ENCODE results near the gene SMYD3. TPM values are rescaled to one million over a fixed set of nuclear protein-coding genes. Genes with fewer than 3 reads are reported as not detected.
A peak's percentile ranks its signal among the peaks of the same experiment; 100 is the strongest.

The SMYD3 gene
- total and polyA plus RNA-seq, 5 donors: 6.8 to 11.6 (median 9.9) TPM

- no peak for DNase-seq
- no peaks in the 10 kb centered on the region for H3K9me3 ChIP-seq (ENCODE audit: control insufficient read depth, low read length)
- WGBS: 96% methylated on average over 2 of the region's 2 CpGs
- H3K27ac ChIP-seq (ENCODE audit: low read length): no peak overlapping the region
- no peaks in the 10 kb centered on the region for H3K27me3 ChIP-seq (ENCODE audit: control insufficient read depth, insufficient read depth)
- no peaks in the 10 kb centered on the region for H3K4me1 ChIP-seq (ENCODE audit: control insufficient read depth, insufficient read depth, low read length)
- H3K4me3 ChIP-seq (ENCODE audit: low read length): no peak overlapping the region
- ATAC-seq: no peak
- intact Hi-C loops (cut with DNase I): no loop called here
Observed at GRCh38 chr1:246415028-246415427, 92.1 kb downstream of the SMYD3 start.

DNA sequence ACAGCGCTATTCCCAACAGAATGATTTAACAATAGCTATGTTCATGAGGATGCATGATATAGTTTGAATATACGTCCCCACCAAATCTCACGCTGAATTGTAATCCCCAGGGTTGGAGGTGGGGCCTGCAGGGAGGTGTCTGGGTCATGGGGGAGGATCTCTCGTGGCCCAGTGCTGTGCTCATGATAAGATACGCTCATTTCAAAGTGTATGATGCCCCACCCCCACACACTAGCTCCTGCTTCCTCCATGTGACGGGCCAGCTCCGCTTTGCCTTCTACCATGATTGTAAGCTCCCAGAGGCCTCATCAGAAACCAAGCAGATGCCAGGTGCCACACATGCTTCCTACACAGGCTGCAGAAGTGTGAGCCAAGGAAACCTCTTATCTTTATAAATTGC lies 93.6 kb downstream of the SMYD3 start:
- DNase-seq (no peak), ATAC-seq (no peak)
- intact Hi-C loops (cut with DNase I): no loop called here
- Histone ChIP-seq H3K27ac (ENCODE audit: low read length) (no peak overlapping the region), H3K27me3 (ENCODE audit: control insufficient read depth, insufficient read depth) (no peaks in the 10 kb centered on the region), H3K9me3 (ENCODE audit: control insufficient read depth, low read length) (no peaks in the 10 kb centered on the region), H3K4me1 (ENCODE audit: control insufficient read depth, insufficient read depth, low read length) (no peaks in the 10 kb centered on the region), H3K4me3 (ENCODE audit: low read length) (no peak overlapping the region)
- 85% methylated on average over 7 of the region's 7 CpGs for WGBS

DNA sequence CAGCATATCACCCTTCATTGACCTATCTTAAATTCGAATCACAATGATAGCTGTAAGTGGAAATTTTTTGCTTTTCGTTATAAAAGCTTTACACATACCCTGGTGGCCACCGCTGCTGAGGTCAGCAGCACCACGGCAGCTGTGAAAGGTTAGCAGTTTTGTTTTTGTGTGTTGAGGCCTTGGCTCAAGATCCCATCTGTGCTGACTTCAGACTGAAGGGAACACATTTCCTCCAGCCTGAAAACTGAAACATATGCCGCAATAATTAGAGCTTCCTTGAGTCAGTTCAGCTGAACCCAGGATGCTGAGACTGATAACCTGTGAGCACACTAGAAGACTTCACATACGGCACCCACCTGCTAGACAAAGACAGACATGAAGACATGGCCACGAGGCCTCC lies 103.0 kb downstream of the SMYD3 start:
- no peak for ATAC-seq
- Histone ChIP-seq H3K4me1 (ENCODE audit: control insufficient read depth, insufficient read depth, low read length) (no peaks in the 10 kb centered on the region), H3K9me3 (ENCODE audit: control insufficient read depth, low read length) (no peaks in the 10 kb centered on the region), H3K4me3 (ENCODE audit: low read length) (no peak overlapping the region), H3K27me3 (ENCODE audit: control insufficient read depth, insufficient read depth) (no peaks in the 10 kb centered on the region), H3K27ac (ENCODE audit: low read length) (no peak overlapping the region)
- intact Hi-C loops (cut with DNase I): no loop called here
- DNase-seq: no peak
- WGBS: 79% methylated on average over 7 of the region's 7 CpGs

GRCh38 chr1:246398126-246398813 lies 108.8 kb downstream of the SMYD3 start:
- ATAC-seq (no peak), DNase-seq (peak in 1 of 3 donors; percentile 51)
- H3K4me3 ChIP-seq (ENCODE audit: low read length): no peak overlapping the region
- H3K27me3 ChIP-seq (ENCODE audit: control insufficient read depth, insufficient read depth): no peaks in the 10 kb centered on the region
- H3K9me3 ChIP-seq (ENCODE audit: control insufficient read depth, low read length): no peaks in the 10 kb centered on the region
- no peaks in the 10 kb centered on the region for H3K4me1 ChIP-seq (ENCODE audit: control insufficient read depth, insufficient read depth, low read length)
- intact Hi-C loops (cut with DNase I): no loop called here
- no peak overlapping the region for H3K27ac ChIP-seq (ENCODE audit: low read length)
- WGBS: 66% methylated on average over 7 of the region's 7 CpGs

GRCh38 chr1:246397046-246397445 lies 110.0 kb downstream of the SMYD3 start:
- H3K4me1 ChIP-seq (ENCODE audit: control insufficient read depth, insufficient read depth, low read length): no peaks in the 10 kb centered on the region
- no peaks in the 10 kb centered on the region for H3K9me3 ChIP-seq (ENCODE audit: control insufficient read depth, low read length)
- H3K27me3 ChIP-seq (ENCODE audit: control insufficient read depth, insufficient read depth): no peaks in the 10 kb centered on the region
- intact Hi-C loops (cut with DNase I): no loop called here
- ATAC-seq (no peak), DNase-seq (no peak)
- 98% methylated on average over 5 of the region's 5 CpGs for WGBS
- H3K4me3 ChIP-seq (ENCODE audit: low read length): no peak overlapping the region
- H3K27ac ChIP-seq (ENCODE audit: low read length): no peak overlapping the region

DNA sequence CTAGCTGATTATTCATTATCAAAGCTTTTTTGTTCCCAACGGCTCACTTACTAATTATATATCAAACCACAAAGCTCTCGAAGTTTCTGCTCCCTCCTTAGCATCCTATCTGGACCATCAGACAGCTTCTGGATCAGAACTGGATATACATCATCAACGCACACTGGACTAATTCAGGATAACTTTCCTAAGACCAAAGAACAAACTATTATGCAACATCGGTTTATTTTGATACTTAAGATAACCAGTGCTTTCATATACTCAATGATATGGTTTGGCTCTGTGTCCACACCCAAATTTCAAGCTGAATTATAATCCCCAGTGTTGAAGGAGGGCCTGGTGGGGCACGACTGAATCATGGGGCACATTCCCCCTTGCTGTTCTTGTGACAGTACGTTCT lies 110.8 kb downstream of the SMYD3 start:
- intact Hi-C loops (cut with DNase I): no loop called here
- WGBS: 87% methylated on average over 6 of the region's 6 CpGs
- no peak for DNase-seq
- Histone ChIP-seq H3K27ac (ENCODE audit: low read length) (no peak overlapping the region), H3K4me3 (ENCODE audit: low read length) (no peak overlapping the region), H3K27me3 (ENCODE audit: control insufficient read depth, insufficient read depth) (no peaks in the 10 kb centered on the region), H3K9me3 (ENCODE audit: control insufficient read depth, low read length) (no peaks in the 10 kb centered on the region), H3K4me1 (ENCODE audit: control insufficient read depth, insufficient read depth, low read length) (no peaks in the 10 kb centered on the region)
- no peak for ATAC-seq

- no peaks in the 10 kb centered on the region for H3K9me3 ChIP-seq (ENCODE audit: control insufficient read depth, low read length)
- H3K4me3 ChIP-seq (ENCODE audit: low read length): no peak overlapping the region
- H3K4me1 ChIP-seq (ENCODE audit: control insufficient read depth, insufficient read depth, low read length): no peaks in the 10 kb centered on the region
- no peak for DNase-seq
- H3K27ac ChIP-seq (ENCODE audit: low read length): no peak overlapping the region
- H3K27me3 ChIP-seq (ENCODE audit: control insufficient read depth, insufficient read depth): no peaks in the 10 kb centered on the region
- no peak for ATAC-seq
- 72% methylated on average over 3 of the region's 3 CpGs for WGBS
- intact Hi-C loops (cut with DNase I): no loop called here
Observed at GRCh38 chr1:246394121-246394520, 113.0 kb downstream of the SMYD3 start.

GRCh38 chr1:246390855-246391254 lies 116.2 kb downstream of the SMYD3 start:
- Histone ChIP-seq H3K9me3 (ENCODE audit: control insufficient read depth, low read length) (no peaks in the 10 kb centered on the region), H3K27ac (ENCODE audit: low read length) (no peak overlapping the region), H3K27me3 (ENCODE audit: control insufficient read depth, insufficient read depth) (no peaks in the 10 kb centered on the region), H3K4me1 (ENCODE audit: control insufficient read depth, insufficient read depth, low read length) (no peaks in the 10 kb centered on the region), H3K4me3 (ENCODE audit: low read length) (no peak overlapping the region)
- 98% methylated on average over 5 of the region's 5 CpGs for WGBS
- ATAC-seq (no peak), DNase-seq (no peak)
- intact Hi-C loops (cut with DNase I): no loop called here

DNA sequence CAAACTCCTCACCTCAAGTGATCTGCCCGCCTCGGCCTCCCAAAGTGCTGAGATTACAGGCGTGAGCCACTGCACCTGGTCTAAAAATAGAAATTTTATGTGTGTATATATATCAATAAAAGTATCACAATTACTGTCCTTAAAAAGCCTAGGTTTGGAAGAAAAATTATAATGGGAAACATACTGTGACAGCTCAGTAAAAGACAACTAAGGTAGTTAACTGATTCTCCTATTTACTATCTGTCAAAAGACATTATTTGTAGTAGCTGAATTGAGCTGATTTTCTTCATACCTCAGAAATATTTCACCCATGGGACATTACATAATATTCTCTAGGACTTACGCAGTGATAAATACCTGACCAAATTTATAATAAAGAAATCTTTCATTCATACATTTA lies 122.5 kb downstream of the SMYD3 start:
- ATAC-seq: no peak
- Histone ChIP-seq H3K27ac (ENCODE audit: low read length) (no peak overlapping the region), H3K27me3 (ENCODE audit: control insufficient read depth, insufficient read depth) (no peaks in the 10 kb centered on the region), H3K4me1 (ENCODE audit: control insufficient read depth, insufficient read depth, low read length) (no peaks in the 10 kb centered on the region), H3K9me3 (ENCODE audit: control insufficient read depth, low read length) (no peaks in the 10 kb centered on the region), H3K4me3 (ENCODE audit: low read length) (no peak overlapping the region)
- DNase-seq: no peak
- intact Hi-C loops (cut with DNase I): no loop called here
- 78% methylated on average over 4 of the region's 4 CpGs for WGBS

DNA sequence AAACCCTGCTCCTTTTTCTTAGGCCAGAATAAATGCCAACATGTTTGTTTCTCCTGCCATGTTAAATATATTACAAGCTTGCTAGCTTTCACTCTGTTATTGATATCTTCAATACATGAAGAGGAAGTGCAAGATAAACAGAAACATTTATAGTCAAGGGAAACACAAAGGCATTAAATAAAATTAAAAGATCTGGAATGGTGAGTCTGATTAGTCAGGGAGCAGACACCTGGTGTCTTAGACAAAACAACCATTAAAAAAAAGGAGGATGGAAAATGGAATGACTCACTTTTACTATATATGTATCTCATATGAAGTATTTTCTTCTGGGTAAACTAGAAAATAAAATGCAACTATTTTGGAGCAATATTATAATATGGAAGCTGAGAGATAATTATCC lies 123.3 kb downstream of the SMYD3 start:
- ATAC-seq (no peak), DNase-seq (no peak)
- intact Hi-C loops (cut with DNase I): no loop called here
- Histone ChIP-seq H3K27me3 (ENCODE audit: control insufficient read depth, insufficient read depth) (no peaks in the 10 kb centered on the region), H3K9me3 (ENCODE audit: control insufficient read depth, low read length) (no peaks in the 10 kb centered on the region), H3K4me3 (ENCODE audit: low read length) (no peak overlapping the region), H3K4me1 (ENCODE audit: control insufficient read depth, insufficient read depth, low read length) (no peaks in the 10 kb centered on the region), H3K27ac (ENCODE audit: low read length) (no peak overlapping the region)

DNA sequence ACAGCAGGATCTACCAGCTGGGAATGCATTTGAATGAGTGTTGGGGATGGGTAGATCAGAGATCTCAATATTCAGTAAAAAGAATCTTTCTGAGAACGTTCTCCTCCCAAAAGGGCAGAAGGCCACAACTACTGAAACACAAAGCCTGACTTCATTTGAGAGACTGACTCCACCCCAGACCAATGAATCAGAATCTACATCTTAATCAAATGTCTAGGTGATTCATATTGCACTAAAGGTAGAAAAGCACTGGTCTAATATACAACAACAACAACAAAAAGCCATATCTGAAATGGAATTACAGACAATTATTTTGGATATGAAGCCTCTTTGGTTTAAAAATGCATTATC lies 123.9 kb downstream of the SMYD3 start:
- WGBS: 85% methylated on average over 1 of the region's 1 CpG
- no peak for ATAC-seq
- no peaks in the 10 kb centered on the region for H3K4me1 ChIP-seq (ENCODE audit: control insufficient read depth, insufficient read depth, low read length)
- intact Hi-C loops (cut with DNase I): no loop called here
- no peak for DNase-seq
- H3K4me3 ChIP-seq (ENCODE audit: low read length): no peak overlapping the region
- no peak overlapping the region for H3K27ac ChIP-seq (ENCODE audit: low read length)
- H3K9me3 ChIP-seq (ENCODE audit: control insufficient read depth, low read length): no peaks in the 10 kb centered on the region
- H3K27me3 ChIP-seq (ENCODE audit: control insufficient read depth, insufficient read depth): no peaks in the 10 kb centered on the region

DNA sequence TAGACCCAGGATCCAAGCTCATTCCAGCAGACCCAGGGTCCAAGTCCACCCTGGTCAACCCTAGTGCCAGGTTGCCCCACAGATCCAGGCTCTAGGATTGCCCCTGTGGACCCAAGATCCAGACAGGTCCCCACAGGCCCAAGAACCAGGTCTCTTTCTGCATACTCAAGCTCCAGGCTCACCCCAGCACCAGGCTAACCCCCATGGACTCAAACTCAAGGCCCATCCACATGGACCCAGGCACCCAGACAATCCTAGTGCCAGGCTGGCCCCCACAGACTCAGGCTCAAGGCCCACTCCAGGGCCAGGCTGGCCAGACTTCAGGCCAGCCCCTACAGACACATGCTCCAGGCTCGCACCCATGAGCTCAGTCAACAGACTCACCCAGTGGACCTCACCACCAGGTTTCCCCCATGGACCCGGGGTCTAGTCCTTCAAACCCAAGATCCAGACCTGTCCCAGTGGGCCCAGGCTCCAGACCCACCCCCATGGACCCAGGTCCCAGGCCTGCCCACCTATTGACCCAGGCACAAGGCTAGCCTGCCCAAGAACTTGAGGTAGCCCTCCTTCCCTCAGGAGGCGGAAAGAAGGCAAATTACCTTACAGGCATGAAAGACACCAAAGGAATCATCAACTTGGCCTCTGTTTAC lies 124.4 kb downstream of the SMYD3 start:
- no peak for DNase-seq
- no peaks in the 10 kb centered on the region for H3K9me3 ChIP-seq (ENCODE audit: control insufficient read depth, low read length)
- WGBS: 98% methylated on average over 3 of the region's 3 CpGs
- intact Hi-C loops (cut with DNase I): no loop called here
- ATAC-seq: peak in 1 of 2 donors; percentile 29
- no peak overlapping the region for H3K27ac ChIP-seq (ENCODE audit: low read length)
- H3K4me3 ChIP-seq (ENCODE audit: low read length): no peak overlapping the region
- no peaks in the 10 kb centered on the region for H3K27me3 ChIP-seq (ENCODE audit: control insufficient read depth, insufficient read depth)
- H3K4me1 ChIP-seq (ENCODE audit: control insufficient read depth, insufficient read depth, low read length): no peaks in the 10 kb centered on the region
